Activated T-helper 1 cell treated with anti-CD3 and anti-CD28 coated beads, Interleukin-12 subunit alpha, Interleukin-12 subunit beta, Interleukin-2, Interleukin-4 antibody, amounts not matched to agents 30 ng/mL and 10 ng/mL and 1 ng/mL, durations not matched to agents 14 hours and 24 hours and 36 hours (primary cell): Measurements from ENCODE around the gene TYROBP. TPM values are rescaled to one million over a fixed set of nuclear protein-coding genes. Genes with fewer than 3 reads are reported as not detected.

Experiments
- DNase-seq: peaks from one replicate; pipeline ENCODE4 v3.0.0; 2021; ENCODE audit warnings: low spot score
- H3K27ac Mint-ChIP-seq: one replicate; pipeline ENCODE4 v1.8.0; 2021; ENCODE audit warnings: mild to moderate bottlenecking, mixed read lengths
- H3K27me3 Mint-ChIP-seq: one replicate; pipeline ENCODE4 v1.8.0; 2022; ENCODE audit warnings: mild to moderate bottlenecking, moderate library complexity, mixed read lengths; ENCODE audit not compliant: insufficient read depth
- H3K36me3 Mint-ChIP-seq: one replicate; pipeline ENCODE4 v1.8.0; 2021; ENCODE audit warnings: low read depth, mixed read lengths
- H3K4me1 Mint-ChIP-seq: one replicate; pipeline ENCODE4 v1.8.0; 2021; ENCODE audit warnings: low read depth, mixed read lengths
- H3K4me3 Mint-ChIP-seq: one replicate; pipeline ENCODE4 v1.8.0; 2021; ENCODE audit warnings: mild to moderate bottlenecking, moderate library complexity, mixed read lengths
- H3K9me3 Mint-ChIP-seq: one replicate; pipeline ENCODE4 v1.8.0; 2021; ENCODE audit warnings: mixed read lengths
- intact Hi-C: fragments of 100-400 bp; cut with micrococcal nuclease; formaldehyde crosslinking; loops from one replicate; pipeline ENCODE4 v1.15.1; 2024
- total RNA-seq: library from RNA; stranded (reverse); gene quantifications from 2 replicates; pipeline ENCODE4 v1.2.3, GENCODE V29; 2022

Gene TYROBP
- total RNA-seq, 1 donor from 2014 or later: not detected

DNA sequence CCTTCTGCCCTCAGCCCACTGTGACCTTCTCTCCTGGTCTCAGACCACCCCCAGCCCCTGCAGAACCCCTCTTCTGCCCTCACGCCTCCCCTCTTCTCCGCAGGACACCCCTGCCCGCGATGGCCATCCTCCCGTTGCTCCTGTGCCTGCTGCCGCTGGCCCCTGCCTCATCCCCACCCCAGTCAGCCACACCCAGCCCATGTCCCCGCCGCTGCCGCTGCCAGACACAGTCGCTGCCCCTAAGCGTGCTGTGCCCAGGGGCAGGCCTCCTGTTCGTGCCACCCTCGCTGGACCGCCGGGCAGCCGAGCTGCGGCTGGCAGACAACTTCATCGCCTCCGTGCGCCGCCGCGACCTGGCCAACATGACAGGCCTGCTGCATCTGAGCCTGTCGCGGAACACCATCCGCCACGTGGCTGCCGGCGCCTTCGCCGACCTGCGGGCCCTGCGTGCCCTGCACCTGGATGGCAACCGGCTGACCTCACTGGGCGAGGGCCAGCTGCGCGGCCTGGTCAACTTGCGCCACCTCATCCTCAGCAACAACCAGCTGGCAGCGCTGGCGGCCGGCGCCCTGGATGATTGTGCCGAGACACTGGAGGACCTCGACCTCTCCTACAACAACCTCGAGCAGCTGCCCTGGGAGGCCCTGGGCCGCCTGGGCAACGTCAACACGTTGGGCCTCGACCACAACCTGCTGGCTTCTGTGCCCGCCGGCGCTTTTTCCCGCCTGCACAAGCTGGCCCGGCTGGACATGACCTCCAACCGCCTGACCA lies 31.4 kb upstream of the TYROBP start:
- Mint-ChIP-seq H3K27ac (no peak overlapping the region), H3K4me1 (peaks cover 29% of the 10 kb centered on the region), H3K4me3 (no peak overlapping the region), H3K36me3 (peaks cover 8% of the 10 kb centered on the region), H3K9me3 (no peaks in the 10 kb centered on the region), H3K27me3 (no peaks in the 10 kb centered on the region)
- DNase-seq: no peak
- intact Hi-C loops: no loop called here

DNA sequence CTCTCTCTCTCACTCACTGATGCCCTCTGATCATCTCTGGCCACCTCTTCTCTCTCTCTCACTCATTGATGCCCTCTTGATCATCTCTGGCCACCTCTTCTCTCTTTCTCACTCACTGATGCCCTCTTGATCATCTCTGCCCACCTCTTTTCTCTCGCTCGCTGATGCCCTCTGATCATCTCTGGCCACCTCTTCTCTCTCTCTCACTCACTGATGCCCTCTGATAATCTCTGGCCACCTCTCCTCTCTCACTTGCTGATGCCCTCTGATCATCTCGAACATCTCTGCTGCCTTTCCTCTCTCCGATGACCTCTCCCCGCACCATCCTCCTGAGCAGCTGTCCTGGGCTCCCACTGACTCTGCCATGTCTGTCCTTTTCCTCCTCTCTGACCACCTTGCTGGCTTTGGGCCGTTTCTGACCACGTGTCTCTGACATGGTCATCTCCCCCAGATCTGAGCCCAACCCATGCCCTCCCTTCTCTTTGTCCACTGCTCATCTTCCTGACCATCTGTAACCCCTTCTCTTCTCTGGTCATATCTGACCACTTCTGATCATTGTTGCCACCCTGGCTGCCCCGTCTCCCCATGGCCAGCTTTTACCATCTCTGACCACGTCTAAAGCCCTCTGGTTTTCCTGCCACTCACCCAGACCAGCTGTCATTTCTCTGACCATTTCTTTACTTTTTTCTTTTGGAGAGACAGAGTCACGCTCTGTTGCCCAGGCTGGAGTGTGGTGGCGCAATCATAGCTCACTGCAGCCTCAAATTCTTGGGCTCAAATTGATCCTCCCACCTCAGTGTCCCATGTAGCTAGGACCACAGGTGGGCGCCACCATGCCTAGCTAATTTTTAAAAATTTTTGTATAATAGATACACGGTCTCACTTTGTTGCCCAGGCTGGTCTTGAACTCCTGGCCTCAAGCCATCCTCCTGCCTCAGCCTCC lies 30.5 kb upstream of the TYROBP start:
- intact Hi-C loops: no loop called here
- peak overlapping the region; percentile 81 for H3K4me3 Mint-ChIP-seq
- peaks cover 8% of the 10 kb centered on the region for H3K36me3 Mint-ChIP-seq
- no peaks in the 10 kb centered on the region for H3K9me3 Mint-ChIP-seq
- H3K27ac Mint-ChIP-seq: no peak overlapping the region
- H3K27me3 Mint-ChIP-seq: no peaks in the 10 kb centered on the region
- DNase-seq: no peak
- peaks cover 29% of the 10 kb centered on the region for H3K4me1 Mint-ChIP-seq

DNA sequence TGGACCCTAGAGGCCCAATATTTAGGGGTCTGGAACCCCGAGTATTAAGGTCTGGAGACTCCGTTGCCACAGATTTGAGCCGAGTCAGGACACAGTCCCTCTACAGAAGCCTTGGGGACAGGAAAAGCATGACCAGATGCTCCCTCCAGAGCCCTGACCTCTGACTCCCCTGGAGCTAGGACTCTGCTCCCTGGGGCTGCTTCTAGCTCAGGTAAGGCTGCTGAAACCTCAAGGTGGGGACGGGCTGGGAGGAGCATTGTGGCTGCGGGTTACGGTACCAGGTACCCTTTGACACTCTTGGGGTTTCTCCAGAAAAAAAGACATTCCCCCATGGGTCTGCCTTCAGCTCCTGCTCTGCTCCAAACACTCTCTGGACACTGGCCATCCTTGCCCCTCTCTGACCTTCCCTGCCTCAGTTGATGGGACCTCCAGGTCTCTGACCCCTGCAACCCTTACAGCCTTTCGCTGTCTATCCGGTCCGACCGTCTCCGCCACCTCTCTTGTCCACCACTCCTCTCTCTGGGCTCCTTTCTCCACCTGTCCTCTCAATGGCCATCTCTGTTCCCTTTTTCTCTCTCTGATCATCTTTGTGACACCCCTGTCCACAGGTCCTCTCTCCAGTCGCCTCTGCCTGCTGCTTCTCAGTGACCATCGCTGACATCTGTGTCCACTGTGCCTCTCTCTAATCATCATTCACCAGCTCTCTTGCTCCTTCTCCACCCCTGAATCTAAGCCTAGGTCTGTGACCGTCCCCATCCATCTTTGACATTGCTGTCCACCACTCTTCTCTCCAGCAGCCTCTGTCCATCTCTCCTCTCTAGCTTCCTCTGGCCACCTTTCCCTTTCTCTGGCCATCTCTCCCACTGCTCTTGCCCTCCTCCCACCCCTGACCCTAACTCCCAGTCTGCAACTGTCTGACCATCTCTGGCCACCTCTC lies 29.5 kb upstream of the TYROBP start:
- no peaks in the 10 kb centered on the region for H3K27me3 Mint-ChIP-seq
- DNase-seq: no peak
- intact Hi-C loops: no loop called here
- H3K36me3 Mint-ChIP-seq: peaks cover 5% of the 10 kb centered on the region
- peak overlapping the region; percentile 11 for H3K27ac Mint-ChIP-seq
- peak overlapping the region; percentile 81 for H3K4me3 Mint-ChIP-seq
- H3K4me1 Mint-ChIP-seq: peaks cover 23% of the 10 kb centered on the region
- H3K9me3 Mint-ChIP-seq: no peaks in the 10 kb centered on the region

DNA sequence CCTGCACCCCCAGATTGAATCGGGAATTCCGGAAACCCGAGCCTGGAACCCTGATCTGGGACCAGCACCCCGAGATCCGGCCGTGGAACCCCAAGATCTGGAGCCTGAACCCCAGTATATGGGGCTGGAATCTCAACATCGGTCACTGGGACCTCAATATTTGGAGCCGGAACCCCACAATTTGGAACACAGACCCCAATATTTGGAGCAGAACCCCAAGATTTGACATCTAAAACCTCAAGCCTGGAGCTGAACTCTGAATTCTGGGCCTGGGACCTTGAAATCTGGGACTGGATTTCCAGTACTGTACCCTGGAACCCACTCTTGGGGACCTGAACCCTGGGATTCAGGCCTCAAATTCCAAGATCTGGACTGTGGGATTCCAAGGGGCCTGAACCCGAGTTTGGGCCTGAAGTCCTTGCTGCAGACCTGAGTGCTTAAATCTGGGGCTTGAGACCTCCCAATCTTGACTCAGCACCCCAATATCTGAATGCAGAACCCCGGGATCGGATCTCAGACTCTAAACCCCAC lies 28.7 kb upstream of the TYROBP start:
- Mint-ChIP-seq H3K4me1 (peaks cover 28% of the 10 kb centered on the region), H3K9me3 (no peaks in the 10 kb centered on the region), H3K27me3 (no peaks in the 10 kb centered on the region), H3K36me3 (peaks cover 5% of the 10 kb centered on the region), H3K27ac (no peak overlapping the region), H3K4me3 (peak overlapping the region; percentile 81)
- no peak for DNase-seq
- intact Hi-C loops: loop anchor here (1.0 kb wide), 1 partner anchor 58 kb away; no protein-coding TSS in a partner anchor

DNA sequence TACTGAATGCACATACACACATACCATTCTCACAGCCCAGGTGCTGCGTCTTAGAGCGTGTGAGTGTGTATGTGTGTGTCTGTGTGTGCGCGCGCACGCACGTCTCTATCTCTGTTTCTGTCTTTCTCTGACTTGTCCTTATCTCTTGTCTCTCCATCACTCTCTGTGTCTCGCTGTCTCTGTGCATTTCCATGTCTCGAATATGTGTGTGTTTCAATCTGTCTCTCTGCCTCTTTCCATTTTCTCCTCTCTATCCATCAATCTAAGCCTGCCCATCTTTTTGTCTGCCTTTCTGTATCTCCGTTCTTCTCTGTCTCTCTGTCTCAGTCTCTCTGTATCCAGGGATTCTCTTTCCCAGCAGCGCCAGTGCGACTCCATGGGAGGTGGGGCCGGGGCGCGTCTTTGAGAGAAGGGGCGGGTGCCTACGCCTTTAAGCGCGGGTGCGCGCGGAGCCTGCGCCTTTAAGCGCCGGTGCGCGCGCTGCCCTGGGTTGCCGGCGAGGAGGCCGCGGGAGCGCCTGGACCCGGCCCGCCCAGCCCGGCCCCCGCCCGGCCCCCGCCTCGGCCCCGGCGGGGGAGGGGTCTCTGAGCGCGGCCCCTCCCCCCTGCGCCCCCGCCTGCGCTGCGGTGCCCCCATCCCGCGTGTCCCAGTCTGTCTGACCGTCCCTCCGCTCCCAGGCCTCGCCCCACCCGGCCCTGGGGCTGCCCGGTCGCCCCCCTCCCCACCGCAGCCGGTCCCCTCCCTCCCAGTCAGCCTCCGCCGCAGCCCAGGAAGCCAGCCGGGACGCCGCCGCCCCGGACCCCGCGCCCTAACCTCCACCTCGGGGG lies 28.0 kb upstream of the TYROBP start, which contains the start of gene LRFN3:
Gene LRFN3 (plus strand): TSS at position 464 of the 827 bp plus-strand sequence. CDS start 3,052 bp downstream, outside the sequence.
- Mint-ChIP-seq H3K4me1 (peaks cover 33% of the 10 kb centered on the region), H3K27ac (peak within 1 kb of the TSS; percentile 24), H3K9me3 (no peaks in the 10 kb centered on the region), H3K4me3 (peak within 1 kb of the TSS; percentile 88), H3K36me3 (peaks cover 4% of the 10 kb centered on the region), H3K27me3 (no peaks in the 10 kb centered on the region)
- peak; percentile 60 for DNase-seq
- intact Hi-C loops: loop anchor here (1.0 kb wide), 1 partner anchor 57 kb away; no protein-coding TSS in a partner anchor

DNA sequence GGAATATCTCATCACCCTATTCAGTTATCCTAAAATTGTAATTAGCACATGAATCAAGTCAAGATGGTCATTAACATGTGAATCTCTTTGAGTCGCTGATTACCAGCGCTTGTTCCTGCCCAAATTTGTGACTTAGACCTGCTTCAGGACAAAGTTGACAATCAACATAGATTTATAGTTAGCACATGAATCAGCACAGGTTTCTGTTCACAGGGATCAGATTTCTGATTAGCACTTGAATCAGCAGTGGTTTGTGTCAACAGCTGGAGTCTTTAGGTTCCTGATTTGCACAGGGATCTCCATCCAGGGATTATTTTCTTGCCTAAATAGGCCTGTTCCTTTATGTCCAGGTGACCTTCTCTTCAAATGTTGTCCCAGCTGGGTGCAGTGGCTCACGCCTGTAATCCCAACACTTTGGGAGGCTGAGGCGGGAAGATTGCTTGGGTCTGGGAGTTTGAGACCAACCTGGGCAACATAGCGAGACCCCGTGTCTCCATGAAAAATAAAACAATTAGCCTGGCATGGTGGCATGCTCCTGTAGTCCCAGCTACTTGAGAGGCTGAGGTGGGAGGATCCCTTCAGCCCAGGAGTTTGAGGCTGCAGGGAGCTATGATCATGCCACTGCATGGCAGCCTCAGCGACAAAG lies 24.3 kb upstream of the TYROBP start:
- H3K4me3 Mint-ChIP-seq: peak overlapping the region; percentile 8
- intact Hi-C loops: no loop called here
- H3K9me3 Mint-ChIP-seq: no peaks in the 10 kb centered on the region
- DNase-seq: no peak
- no peak overlapping the region for H3K27ac Mint-ChIP-seq
- peaks cover 30% of the 10 kb centered on the region for H3K4me1 Mint-ChIP-seq
- no peaks in the 10 kb centered on the region for H3K27me3 Mint-ChIP-seq
- no peaks in the 10 kb centered on the region for H3K36me3 Mint-ChIP-seq

DNA sequence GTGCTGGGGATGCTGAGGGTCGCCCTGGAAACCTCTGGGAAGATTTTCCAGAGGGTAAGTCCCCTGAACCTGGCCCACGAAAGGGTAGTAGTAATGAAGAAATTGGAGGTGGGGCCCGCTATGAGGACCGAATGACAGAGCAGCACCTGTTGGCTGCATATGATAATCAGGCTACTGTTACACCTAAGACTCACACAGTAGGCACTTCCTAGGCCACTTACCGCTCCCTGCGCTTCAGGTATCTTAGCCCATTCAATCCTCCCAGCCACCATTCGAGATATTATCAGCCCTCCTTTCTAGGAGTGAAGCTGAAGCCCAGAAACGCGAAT lies 23.7 kb upstream of the TYROBP start:
- H3K36me3 Mint-ChIP-seq: no peaks in the 10 kb centered on the region
- peak overlapping the region; percentile 47 for H3K27ac Mint-ChIP-seq
- no peaks in the 10 kb centered on the region for H3K9me3 Mint-ChIP-seq

DNA sequence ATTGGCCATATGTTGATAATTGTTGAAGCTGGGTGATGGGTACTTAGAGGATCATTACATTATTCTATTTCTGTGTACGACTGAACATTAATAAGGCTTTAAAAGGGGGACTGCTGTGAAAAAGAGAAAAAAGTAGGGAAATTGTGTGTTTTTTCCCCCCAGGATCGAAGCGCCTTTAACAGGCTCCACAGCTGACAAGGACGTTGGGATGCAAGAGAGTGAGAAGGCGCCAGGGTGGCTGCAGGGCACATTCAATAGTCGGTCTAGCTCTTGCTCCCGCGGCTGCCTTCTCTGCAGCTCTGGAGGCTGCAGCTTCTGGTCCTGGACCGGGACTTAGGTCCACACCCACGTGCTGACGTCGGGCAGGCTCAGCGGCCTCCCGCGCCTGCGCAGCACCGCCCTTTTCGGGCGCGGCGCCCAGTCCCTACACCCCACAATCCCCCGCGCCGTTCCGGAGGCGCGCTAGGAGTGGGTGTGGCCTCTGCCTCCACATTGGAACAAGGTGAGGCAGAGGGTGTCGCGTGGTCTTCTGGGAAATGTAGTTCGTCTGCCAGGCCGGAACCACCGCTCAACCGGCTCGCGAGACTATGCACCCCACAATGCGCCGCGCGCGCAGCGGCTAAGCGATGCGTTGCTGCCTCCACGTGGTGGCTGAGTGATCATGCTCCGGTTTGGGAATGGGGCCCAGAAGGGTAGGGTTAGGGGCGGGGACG lies 23.2 kb upstream of the TYROBP start:
- H3K36me3 Mint-ChIP-seq: no peaks in the 10 kb centered on the region
- intact Hi-C loops: loop anchor here (1.0 to 2.0 kb wide), 13 partner anchors 32 to 288 kb away; partner anchors contain the start of genes COX6B1, LIN37, PROSER3 and PSENEN
- peak overlapping the region; percentile 81 for H3K27ac Mint-ChIP-seq
- H3K4me3 Mint-ChIP-seq: peak overlapping the region; percentile 70
- H3K27me3 Mint-ChIP-seq: no peaks in the 10 kb centered on the region
- peaks cover under 1% of the 10 kb centered on the region for H3K9me3 Mint-ChIP-seq
- peak; percentile 100 for DNase-seq
- peaks cover 30% of the 10 kb centered on the region for H3K4me1 Mint-ChIP-seq

More for the DNA sequence above, 23.7 kb upstream of the TYROBP start:
- Mint-ChIP-seq H3K4me3 (no peak overlapping the region), H3K4me1 (peaks cover 30% of the 10 kb centered on the region), H3K27me3 (no peaks in the 10 kb centered on the region)
- DNase-seq: no peak
- intact Hi-C loops: loop anchor here (1.0 to 2.0 kb wide), 13 partner anchors 33 to 289 kb away; partner anchors contain the start of genes COX6B1, LIN37, PROSER3 and PSENEN

DNA sequence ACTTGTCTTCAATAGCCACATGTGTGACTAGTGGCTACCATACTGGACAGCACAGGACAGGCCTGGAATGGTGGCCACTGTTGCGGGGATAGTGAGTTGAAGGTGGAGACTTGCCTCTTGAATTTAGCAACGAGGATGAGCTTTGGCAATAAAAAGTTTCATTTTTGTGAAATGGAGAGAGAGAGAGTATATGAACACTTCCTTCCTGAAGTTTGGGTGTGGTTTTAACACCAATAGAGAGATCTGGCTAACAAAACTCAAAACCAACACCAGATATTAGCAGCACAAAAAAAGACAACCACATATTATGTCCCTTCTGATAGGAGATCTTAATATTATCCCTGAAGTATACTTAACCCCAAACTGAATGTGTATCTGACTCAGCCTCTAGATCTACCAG lies 21.8 kb upstream of the TYROBP start:
- H3K27me3 Mint-ChIP-seq: peaks cover 3% of the 10 kb centered on the region
- peaks cover 5% of the 10 kb centered on the region for H3K36me3 Mint-ChIP-seq
- H3K4me1 Mint-ChIP-seq: peaks cover 23% of the 10 kb centered on the region
- intact Hi-C loops: loop anchor here (2.0 kb wide), 1 partner anchor 185 kb away; the partner anchor contains the start of genes PSENEN and U2AF1L4
- peak overlapping the region; percentile 40 for H3K4me3 Mint-ChIP-seq
- H3K27ac Mint-ChIP-seq: peak overlapping the region; percentile 89
- no peak for DNase-seq
- peaks cover 15% of the 10 kb centered on the region for H3K9me3 Mint-ChIP-seq

DNA sequence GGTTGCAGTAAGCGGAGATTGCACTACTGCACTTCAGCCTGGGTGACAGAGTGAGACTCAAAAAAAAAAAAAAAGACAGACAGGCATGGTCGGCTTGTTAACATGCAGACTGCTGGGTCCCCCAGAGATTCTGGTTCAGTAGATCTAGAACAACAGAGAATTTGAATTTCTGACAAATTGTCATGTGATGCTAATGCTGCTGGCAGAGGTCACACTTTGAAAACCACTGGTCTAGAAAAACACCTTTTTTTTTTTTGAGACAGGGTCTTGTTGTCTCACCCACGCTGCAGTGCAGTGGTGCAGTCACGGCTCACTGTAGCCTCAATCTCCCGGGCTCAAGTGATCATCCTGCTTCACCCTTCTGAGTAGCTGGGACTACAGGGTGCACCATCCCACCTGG lies 20.4 kb upstream of the TYROBP start:
- Mint-ChIP-seq H3K36me3 (peaks cover 5% of the 10 kb centered on the region), H3K27ac (no peak overlapping the region), H3K4me1 (peaks cover 23% of the 10 kb centered on the region), H3K27me3 (peaks cover 6% of the 10 kb centered on the region), H3K9me3 (peaks cover 15% of the 10 kb centered on the region), H3K4me3 (no peak overlapping the region)
- no peak for DNase-seq
- intact Hi-C loops: no loop called here
